Mesenteric fat pad (tissue), 1 donor: ENCODE results near the gene ZBTB6. TPM values are rescaled to one million over a fixed set of nuclear protein-coding genes. Genes with fewer than 3 reads are reported as not detected.

Experiments used
- DNase-seq: peaks from one replicate; pipeline ENCODE4 v3.0.0-alpha.2; 2020; ENCODE audit warnings: low spot score
- long read RNA-seq: library from polyadenylated mRNA; unstranded; transcript quantifications from one replicate; pipeline ENCODE4 v2.0.0, GENCODE V29; 2020
- total RNA-seq: library from RNA; stranded (reverse); fragmentation: NEBNext Ultra II Directional; extraction: Animal tissue kit (Norgen Biotek cat#: 25700); gene quantifications from one replicate; pipeline ENCODE4 v1.2.1, GENCODE V29; 2021
- donor health status: DM: yes; HTN: yes; CAD: no.

ZBTB6 gene, protein sequence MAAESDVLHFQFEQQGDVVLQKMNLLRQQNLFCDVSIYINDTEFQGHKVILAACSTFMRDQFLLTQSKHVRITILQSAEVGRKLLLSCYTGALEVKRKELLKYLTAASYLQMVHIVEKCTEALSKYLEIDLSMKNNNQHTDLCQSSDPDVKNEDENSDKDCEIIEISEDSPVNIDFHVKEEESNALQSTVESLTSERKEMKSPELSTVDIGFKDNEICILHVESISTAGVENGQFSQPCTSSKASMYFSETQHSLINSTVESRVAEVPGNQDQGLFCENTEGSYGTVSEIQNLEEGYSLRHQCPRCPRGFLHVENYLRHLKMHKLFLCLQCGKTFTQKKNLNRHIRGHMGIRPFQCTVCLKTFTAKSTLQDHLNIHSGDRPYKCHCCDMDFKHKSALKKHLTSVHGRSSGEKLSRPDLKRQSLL
- 4.8 TPM for total RNA-seq
- long read RNA-seq, partial matches to known transcripts = 0 of 1 reads
- long read RNA-seq, other reads (novel, unspliced or antisense) = 1 of 1 reads

DNA sequence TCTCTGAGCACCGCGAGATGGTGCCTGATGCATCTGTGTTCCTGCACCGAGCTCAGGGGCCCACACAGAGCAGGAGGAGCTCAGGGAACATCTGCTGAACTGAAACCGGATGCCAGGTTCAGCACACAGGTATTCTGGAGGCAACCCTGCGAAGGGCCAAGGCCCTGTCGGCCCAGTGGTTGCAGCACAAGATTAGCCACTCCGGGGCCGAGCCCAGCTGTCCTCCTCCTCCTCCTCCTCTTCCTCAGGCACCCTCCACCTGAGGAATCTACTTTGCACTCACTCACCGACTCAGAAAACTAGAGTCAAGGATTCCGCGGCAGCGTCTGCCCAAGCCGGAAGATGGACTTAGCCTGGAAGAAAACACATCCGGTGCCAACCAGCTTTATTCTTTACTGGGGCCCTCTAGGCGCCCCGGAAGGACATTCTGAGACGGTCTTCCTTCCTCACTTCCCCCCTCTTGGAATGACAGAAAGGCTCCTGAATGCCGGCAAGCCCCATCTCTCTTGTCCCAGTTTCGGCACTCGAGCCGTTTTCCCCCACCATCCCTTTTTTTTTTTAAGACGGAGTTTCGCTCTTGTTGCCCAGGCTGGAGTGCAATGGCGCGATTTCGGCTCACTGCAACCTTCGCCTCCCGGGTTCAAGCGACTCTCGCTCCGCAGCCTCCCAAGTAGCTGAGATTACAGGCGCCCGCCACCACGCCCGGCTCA lies at the start of gene ZBTB6:
TSS of gene ZBTB6 (minus strand) at position 360 of the 710 bp plus-strand sequence. CDS start 1,251 bp downstream, outside the sequence.
- no peak for DNase-seq

DNA sequence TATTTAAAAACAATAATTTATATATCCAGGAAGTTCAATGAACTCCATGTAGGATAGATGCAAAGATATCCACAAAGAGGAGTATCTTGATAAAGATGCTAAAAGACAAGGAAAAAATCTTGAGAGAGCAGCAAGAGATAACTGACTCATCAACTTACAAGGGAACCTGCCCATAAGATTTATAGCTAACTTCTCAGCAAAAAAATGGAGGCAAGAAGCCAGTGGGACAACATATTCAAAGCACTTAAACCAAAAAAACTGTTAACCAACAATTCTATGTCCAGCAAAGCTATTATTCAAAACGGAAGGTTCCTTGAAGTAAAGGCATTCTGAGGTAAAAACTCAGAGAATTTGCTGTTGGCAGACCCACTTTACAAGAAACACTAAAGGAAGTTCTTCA lies 48.0 kb upstream of the ZBTB6 start:
- DNase-seq = no peak

DNA sequence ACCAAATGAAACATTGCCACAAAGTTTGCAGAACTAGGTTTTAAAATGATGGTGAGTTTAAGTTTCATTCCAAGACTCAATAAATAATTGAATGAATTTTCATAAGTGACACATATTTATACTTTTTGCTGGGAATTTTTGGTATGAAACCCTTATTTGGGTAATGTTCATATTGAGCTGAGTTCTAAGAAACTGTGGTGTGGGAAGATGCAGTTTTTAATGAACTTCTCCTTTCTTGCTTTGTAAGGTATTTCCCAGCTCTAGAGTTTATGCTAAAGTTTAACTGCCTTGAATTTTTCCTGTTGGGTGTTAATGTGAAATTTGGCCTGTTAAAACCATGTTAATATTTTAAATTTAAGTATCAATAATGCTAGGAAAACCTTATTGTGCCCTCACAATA lies 42.8 kb upstream of the ZBTB6 start:
- DNase-seq = no peak

DNA sequence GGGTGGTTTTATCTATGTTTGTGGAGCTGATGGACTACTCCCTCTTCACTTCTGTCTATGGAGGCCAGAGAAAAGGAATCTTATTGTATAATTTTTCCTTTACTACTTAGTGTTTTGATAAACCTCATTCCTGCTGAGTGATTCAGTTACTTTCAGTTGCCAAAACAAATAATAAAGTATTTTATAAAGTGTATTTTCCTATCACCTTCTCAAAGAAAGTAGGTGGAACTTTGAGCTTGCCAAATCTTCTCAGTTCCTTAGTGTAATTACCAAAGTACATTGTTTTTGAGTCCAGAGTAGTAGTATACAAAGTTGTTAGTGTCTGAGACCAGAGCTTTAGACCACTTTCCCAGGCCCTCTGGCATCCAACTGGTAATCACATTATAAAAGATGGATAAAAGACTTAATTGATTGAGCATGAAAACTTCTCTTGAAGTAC lies 41.1 kb upstream of the ZBTB6 start:
- no peak for DNase-seq

DNA sequence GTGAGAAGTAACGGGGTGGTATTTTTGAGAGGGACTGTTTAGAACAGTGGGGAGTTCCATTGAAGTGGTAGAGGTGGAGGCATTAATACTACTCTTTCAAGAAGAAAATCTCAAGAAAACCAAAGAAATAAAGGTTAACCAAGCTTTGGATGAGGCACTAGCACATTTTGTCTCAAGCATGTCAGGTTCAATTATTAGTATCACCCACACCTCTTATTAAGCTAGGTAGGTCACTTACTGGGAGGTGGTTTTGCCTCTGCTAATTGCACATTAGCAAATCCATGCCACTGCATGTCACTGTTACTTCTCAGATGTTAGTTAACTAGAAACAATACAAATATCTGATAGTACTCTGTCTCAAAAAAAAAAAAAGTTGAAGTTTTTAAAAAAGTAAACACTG lies 37.9 kb upstream of the ZBTB6 start:
- DNase-seq = no peak

DNA sequence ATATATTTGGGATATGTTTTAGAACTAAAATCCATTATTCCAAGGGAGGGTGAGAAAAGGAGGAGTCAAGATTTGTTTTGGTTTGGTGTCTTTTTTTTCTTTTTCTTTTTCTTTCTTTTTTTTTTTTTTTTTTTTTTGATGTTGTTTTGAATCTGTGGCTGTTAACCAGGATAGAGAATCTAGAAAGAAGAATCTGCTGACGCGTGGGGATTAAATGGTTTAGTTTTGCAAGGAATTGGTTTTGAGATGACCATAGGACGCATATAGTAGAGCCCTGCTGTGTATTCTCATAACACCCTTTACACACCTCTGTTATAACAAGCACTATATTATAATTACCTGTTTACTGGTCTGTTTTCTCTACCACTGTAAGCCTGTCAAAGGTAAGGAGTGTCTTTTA lies 37.1 kb upstream of the ZBTB6 start:
- no peak for DNase-seq

DNA sequence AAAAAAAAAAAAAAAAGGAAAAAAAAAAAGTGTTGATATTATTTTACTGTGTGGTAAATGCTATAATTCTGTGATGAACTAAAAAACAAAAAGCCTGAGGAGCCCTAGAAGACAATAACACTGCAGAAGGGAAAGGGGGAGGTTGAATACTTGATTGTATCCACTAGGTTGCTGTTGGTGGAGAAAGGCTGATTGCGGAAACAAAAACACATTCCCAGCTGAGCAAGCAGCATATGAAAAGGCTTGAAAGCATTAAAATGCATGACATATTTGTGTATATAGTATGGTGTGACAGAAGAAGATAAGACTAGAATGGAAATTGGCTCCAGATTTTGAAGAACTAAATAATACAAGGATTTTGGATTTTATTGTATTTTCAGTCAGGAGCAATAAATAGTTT lies 36.6 kb upstream of the ZBTB6 start:
- DNase-seq = no peak

DNA sequence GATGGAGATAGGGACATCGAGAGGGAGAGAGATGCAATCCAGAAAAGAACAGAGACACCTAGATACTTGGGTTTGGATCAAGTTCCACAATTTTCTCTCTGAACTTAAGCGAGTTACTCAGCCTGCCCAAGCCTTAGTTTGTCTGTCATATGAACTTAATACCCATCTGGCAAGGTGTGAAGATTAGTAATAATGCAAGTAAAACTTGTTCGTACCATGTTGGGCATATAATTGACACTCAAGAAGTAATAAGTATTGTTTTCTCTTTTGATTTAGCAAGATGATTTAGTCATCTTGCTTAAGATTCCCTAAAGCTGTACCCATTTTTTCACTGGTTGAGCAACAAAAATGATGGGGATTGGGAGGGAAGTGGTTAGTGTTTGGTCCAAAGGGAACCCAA lies 35.2 kb upstream of the ZBTB6 start:
- DNase-seq = no peak

DNA sequence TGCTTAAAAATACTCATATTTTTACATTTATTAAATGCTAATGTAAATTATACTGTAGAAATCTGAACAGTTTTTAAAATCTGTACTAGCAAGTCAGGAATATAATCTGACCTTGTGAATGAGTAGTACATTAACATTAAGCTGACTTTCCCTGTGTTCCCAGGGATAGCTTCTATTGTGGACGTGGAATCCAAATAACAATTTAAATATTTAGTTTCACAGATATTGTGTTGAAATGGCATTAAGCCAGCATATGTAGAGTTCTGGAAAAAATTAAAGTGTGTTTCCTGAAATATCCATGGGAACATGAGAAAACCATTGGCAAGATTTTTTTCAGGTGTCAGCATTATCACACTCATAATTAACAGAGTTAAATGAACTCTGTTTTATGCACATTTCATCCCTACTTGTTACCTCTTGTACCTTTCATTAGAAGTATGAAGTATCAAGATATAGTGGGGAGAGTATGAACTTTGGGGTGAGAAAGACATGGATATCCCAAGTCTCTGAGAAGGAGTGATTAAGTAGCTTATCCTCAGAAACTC lies 33.4 kb upstream of the ZBTB6 start:
- DNase-seq = no peak

DNA sequence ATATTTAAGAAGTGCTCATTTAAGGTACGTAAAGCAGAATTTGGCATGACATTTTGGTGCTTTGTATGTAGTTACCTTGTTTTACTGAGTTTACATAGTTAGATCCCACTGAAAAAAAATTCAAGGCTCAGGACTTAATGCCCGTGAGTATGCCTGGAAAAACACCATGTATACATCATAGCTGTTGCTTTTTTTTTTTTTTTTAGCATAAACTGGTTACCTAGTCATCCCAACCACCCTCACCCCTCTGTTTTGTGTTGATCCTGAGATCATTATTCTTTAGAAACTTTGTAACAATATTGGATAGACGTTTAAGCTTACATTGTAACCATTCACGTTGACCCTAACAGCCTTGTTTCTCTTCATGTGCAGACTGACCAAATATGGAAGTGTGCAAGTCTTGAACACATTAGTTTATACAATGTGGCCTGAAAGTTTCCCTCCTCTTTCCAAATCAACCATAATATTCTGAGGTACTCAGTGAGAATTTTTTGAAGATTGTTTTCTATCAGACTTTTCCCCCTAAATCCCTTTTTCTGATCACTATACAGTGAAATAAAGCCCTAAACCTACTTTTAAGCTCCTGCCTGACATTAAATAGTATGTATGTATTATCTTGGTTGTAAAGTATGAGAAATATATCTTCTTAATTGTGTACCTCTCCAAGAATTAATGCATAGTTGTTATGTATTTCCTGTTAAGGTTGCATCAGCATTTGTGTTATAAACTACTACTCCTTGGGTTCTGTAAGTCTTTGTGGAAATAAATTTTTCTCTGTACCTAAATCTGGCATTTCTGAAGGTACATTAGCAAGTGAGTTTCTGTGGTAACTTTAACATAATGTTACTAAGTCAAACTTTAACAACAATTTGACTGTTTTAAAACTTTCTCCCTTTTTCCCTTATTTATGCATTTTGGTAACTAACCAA lies 32.1 kb upstream of the ZBTB6 start:
- no peak for DNase-seq

DNA sequence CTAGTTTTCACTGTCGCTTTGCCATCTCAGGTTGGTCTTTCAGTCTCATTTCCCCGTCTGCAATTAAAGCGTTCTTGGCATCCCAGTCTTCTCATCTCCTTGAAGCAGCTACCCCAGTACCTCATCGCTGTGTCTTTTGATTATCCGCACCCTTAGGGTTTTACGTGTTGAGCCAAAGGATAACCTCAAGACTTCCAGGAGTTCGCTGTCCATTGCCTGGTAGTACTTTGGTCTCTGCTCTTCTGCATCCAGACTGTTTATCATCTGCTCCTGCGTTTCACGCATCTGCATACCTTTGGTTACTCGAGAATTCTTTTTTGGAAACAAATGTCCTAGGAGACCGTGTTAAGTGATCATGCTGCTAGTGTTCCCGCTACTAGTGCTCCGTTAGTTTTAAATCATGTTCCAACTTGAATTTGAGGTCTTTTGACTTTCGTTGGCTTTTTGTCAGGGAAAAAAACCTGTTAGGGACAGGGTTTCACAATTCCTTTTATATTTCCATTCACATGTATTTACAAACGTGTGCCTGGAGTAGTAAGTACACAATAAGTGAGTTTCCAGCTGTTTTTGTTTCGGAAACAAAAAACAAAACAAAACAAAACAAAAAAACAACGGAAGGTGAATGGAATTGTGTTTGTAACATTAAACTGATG lies 28.6 kb upstream of the ZBTB6 start:
- DNase-seq = no peak

DNA sequence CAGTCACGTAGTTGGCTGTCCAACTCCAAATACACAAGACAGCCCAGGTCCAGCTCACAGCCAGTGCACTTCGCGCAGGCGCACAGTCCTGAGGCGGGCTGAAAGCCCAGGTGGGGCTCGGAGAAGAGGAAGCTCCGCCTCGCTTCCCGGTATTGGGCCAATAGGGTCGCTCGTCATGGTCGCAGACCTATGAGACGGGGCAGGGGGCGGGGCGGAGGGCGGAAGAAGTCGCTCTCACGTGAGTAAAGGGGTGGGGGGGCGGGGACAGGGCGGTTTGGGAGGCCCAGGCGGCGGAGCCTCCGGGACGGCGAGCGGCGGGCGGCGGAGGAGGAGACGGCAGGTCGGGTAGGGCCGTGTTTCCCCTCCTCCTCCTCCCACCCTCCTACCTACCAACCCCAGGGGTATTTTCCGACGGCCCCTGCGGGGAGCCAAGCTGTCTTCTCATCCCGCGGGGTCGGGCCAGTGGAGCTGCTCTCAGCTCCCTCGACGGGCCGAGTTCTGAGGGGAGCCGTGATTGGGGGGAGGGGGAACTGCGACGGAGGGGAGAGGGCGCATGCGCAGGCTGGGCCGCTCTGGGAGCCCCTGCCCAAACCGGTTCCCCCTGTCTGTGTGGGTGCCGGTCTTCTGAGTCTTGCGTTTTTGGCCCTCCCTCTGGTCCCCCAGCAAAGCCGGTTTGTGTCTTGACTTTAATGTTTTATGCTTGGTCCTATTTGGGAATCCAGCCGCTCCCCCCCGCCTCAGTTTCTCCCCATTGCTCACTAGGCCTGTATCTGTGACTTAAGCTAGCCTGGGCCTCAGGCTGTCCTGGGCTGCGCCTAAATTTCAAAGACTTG lies 27.8 kb upstream of the ZBTB6 start, which contains the start of gene RABGAP1:
TSS of gene RABGAP1 (plus strand) at position 272 of the 833 bp plus-strand sequence. CDS start 16,040 bp downstream, outside the sequence.
- peak; percentile 98 for DNase-seq

DNA sequence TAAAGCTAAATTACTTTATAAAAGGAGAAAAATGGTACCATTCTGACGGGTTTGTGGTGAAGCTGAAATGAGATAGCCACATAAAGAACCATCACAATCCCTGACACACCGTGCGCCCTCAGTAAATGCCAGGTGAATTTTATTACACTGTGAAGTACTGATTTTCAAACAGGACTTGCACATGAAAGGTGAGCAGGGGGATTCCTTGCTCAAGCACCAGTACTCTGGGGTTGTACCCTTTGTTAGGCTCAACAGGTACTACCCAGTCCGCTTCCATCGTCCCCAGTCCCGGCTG lies 27.3 kb upstream of the ZBTB6 start:
- DNase-seq = no peak

DNA sequence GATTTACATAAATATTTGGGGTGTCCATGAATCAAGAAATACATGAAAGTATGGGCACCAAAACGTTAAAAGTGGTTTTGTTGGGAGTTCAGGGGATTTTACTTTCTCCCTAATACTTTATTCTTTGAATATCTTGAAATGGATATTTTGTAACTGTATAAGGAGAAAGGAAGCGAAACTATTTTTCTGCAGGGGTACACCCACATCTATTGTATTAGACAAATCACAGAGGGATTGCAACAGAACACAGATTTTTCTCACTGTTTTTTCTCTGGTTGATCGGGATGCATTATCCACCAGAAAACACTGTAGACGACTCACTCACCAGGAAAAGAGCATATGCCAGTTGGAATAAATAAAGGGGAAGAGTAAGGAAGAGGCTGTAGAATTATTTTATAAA lies 26.5 kb upstream of the ZBTB6 start:
- DNase-seq = no peak

DNA sequence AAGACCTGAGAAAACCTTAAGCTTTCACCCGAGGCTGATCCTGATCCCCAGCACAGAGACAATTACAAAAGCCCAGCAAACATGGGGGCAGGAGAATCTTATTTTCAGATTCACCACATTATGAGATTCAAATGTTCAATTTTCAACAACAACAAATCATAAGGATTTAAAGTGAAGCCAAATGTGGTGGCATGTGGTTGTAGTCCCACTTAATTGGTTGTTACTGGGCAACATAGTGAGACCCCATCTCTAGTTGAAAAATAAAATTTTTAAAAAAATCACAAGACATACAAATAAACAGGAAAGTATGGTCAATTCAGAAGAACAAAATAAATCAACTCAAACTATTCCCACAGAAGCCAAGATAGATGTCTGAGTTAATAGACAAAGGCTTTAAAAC lies 23.8 kb upstream of the ZBTB6 start:
- DNase-seq = no peak

DNA sequence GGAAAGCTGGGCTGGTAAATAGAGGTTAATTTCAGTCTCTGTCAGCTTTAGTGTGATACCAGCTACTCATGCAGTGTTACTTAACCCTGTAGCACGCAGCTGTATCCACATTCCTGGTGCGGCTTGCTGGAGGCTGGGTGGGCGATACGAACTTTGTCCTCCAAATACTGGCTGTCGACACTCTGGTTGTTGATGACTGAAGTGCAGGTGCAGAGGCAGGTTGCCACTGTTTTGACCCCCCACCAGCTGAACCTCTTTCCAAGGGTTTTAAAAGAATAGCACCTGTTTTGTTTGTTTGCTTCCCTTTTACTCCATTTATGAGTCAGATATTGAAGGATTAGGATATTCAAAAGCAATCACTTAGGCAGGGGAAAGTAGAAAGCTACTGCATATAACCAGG lies 23.3 kb upstream of the ZBTB6 start:
- no peak for DNase-seq

DNA sequence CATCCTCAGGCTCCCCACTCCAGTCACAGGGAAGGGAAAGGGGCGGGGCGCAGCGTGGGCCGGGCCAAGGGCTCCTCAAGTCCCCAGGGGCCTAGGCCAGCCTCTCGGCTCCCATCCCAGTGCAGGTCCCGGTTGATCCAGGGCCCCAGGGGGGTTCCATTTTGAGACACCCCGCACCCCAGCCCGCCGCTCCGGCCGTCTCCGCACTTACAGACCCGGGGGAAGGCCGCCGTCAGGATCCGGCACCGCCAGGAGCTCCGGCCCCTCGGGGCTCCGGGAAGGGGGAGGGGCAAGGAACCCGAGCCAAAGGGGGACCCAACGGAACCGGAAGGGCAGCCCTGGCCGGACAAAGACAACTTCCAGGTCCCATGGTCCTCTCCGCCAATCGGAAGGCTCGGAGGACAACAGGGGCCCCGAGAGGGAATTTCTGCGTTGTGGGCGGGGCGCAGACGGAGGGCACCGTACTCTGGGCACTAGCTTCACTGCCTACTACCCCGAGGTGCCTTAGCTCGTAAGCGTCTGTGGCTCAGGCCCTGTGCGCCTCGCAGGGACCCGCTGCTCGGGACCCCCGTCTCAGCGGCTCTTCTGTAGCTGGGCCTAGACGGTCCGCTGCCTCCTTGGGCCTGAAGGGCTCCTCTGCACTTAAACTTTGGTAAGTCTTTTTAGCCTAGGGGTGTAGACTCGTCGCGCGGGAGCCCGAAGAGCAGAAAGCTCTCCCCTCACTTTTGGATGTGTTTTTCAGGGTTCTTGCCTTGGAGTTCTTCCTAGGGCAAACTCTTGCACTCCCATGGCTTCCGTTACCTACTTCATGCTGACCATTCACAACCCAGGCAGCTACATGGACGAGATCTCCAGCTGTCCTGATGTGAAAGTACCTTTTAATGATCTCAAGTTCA lies 18.4 kb upstream of the ZBTB6 start, which contains the start of gene ZBTB26:
TSS of gene ZBTB26 (minus strand) at position 287 of the 896 bp plus-strand sequence. CDS start 11,578 bp downstream, outside the sequence.
- peak; percentile 97 for DNase-seq

DNA sequence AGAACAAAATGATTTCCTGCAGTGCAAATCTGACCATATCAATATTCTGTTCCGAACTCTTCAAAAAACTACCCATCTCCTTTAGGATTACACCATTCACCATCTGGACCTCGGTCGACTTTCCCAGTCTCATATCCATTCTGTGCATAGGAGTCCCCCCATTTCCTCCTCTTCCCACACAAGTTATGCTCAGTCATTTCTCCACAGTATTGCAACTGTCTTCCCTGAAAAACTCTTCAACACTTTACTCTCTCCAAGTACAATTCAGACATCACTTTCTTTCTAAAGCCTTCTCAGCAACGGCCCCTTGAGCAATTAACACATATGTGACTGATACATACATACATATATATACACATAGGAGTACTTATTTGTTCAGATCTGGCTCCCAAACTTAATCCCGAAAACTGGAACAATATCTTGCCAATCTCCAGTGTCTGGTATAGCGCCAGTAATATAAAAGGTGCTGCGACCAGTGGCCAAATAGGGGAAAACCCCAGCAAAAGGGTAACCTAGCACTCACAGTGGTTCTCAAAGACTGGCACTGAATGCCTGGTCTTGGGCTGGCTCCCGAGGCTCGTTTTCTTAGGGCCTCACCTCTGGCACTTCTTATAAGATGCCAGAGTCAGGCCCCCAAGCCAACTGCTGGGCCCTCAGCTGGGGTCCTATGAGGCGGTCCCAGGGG lies 17.6 kb upstream of the ZBTB6 start:
- no peak for DNase-seq
